CD14-positive monocyte (primary cell): ENCODE data around the gene ERO1B. TPM values are rescaled to one million over a fixed set of nuclear protein-coding genes. Genes with fewer than 3 reads are reported as not detected.

Experiments
- DNase-seq, 3 donors: peaks; one replicate each; pipeline ENCODE4 v3.0.0-alpha.2; 2011 to 2022
- H2AFZ ChIP-seq: 2 replicates; pipeline ENCODE4 v1.6.0; 2012; ENCODE audit warnings: mild to moderate bottlenecking, low read depth, low read length, inconsistent platforms; ENCODE audit not compliant: insufficient read depth, poor library complexity, severe bottlenecking
- H3K27ac ChIP-seq, 2 donors: 1 replicate in 1 of 2; 2 replicates in 1 of 2; pipeline ENCODE4 v1.5.1; 2012 to 2013; ENCODE audit warnings: low read length in 2 of 2, control low read depth in 1 of 2, inconsistent platforms in 1 of 2, low read depth in 1 of 2, mild to moderate bottlenecking in 1 of 2
- H3K27me3 ChIP-seq, 2 donors: one replicate each; pipeline versions ENCODE4 v1.6.0 to v1.6.1; 2011 to 2013; ENCODE audit warnings: low read length in 2 of 2; ENCODE audit not compliant: control insufficient read depth in 2 of 2, insufficient read depth in 2 of 2
- H3K36me3 ChIP-seq, 2 donors: replicated peaks in 1 of 2; 1 replicate in 1 of 2; 2 replicates in 1 of 2; pipeline versions ENCODE4 v1.5.1 to v1.6.1; 2012 to 2013; ENCODE audit warnings: low read length in 2 of 2, control low read depth in 1 of 2, inconsistent platforms in 1 of 2, mild to moderate bottlenecking in 1 of 2; ENCODE audit not compliant: insufficient read depth in 2 of 2, control insufficient read depth in 1 of 2
- H3K4me1 ChIP-seq, 2 donors: 1 replicate in 1 of 2; 2 replicates in 1 of 2; pipeline versions ENCODE4 v1.5.1 to v1.6.1; 2012 to 2013; ENCODE audit warnings: low read length in 2 of 2, control low read depth in 1 of 2, inconsistent platforms in 1 of 2, mild to moderate bottlenecking in 1 of 2, moderate library complexity in 1 of 2; ENCODE audit not compliant: insufficient read depth in 2 of 2, control insufficient read depth in 1 of 2
- H3K4me2 ChIP-seq: replicated peaks from 2 replicates; pipeline ENCODE3; 2012; ENCODE audit warnings: low read length, moderate library complexity, mild to moderate bottlenecking; ENCODE audit not compliant: poor library complexity, severe bottlenecking; ENCODE audit errors: extremely low read depth
- H3K4me3 ChIP-seq, 3 experiments: fragments of 200-600 bp in 1 of 3; sonication (generic) in 1 of 3; replicated peaks in 1 of 3; 1 replicate in 2 of 3; 2 replicates in 1 of 3; pipeline ENCODE4 v1.5.1; 2011 to 2013; ENCODE audit warnings: low read length in 3 of 3, mild to moderate bottlenecking in 3 of 3, control low read depth in 2 of 3, low read depth in 2 of 3, inconsistent platforms in 1 of 3, moderate library complexity in 1 of 3
- H3K79me2 ChIP-seq: 2 replicates; pipeline ENCODE4 v1.6.0; 2012; ENCODE audit warnings: mild to moderate bottlenecking, control low read depth, inconsistent platforms, low read length, moderate library complexity; ENCODE audit not compliant: insufficient read depth
- H3K9ac ChIP-seq: 2 replicates; pipeline ENCODE4 v1.6.0; 2017; ENCODE audit warnings: low read length, mild to moderate bottlenecking; ENCODE audit not compliant: insufficient read depth, poor library complexity, severe bottlenecking
- H3K9me3 ChIP-seq, 2 donors: replicated peaks in 1 of 2; 1 replicate in 1 of 2; 2 replicates in 1 of 2; pipeline versions ENCODE4 v1.5.1 to v1.6.1; 2012 to 2013; ENCODE audit warnings: low read length in 2 of 2, control low read depth in 1 of 2; ENCODE audit not compliant: control insufficient read depth in 1 of 2, insufficient read depth in 1 of 2
- H4K20me1 ChIP-seq: 2 replicates; pipeline ENCODE4 v1.6.0; 2012; ENCODE audit warnings: mild to moderate bottlenecking, low read length, control low read depth, moderate library complexity; ENCODE audit not compliant: insufficient read depth
- H3K27ac Mint-ChIP-seq, 7 donors: one replicate each; pipeline ENCODE4 v1.8.0; 2020; ENCODE audit warnings: mild to moderate bottlenecking in 7 of 7, mixed read lengths in 7 of 7, moderate library complexity in 6 of 7, inconsistent platforms in 2 of 7
- H3K27me3 Mint-ChIP-seq, 3 donors: one replicate each; pipeline ENCODE4 v1.8.0; 2021 to 2022; ENCODE audit warnings: low read depth in 3 of 3, mild to moderate bottlenecking in 3 of 3, mixed read lengths in 3 of 3, moderate library complexity in 3 of 3, inconsistent platforms in 1 of 3
- H3K36me3 Mint-ChIP-seq, 2 donors: one replicate each; pipeline ENCODE4 v1.8.0; 2020; ENCODE audit warnings: mixed read lengths in 2 of 2, inconsistent platforms in 1 of 2, mild to moderate bottlenecking in 1 of 2
- H3K4me1 Mint-ChIP-seq: one replicate; pipeline ENCODE4 v1.8.0; 2020; ENCODE audit warnings: mild to moderate bottlenecking, mixed read lengths
- H3K4me3 Mint-ChIP-seq, 2 donors: one replicate each; pipeline ENCODE4 v1.8.0; 2020; ENCODE audit warnings: mild to moderate bottlenecking in 2 of 2, mixed read lengths in 2 of 2, moderate library complexity in 1 of 2
- H3K9me3 Mint-ChIP-seq, 7 donors: one replicate each; pipeline ENCODE4 v1.8.0; 2020 to 2022; ENCODE audit warnings: mixed read lengths in 7 of 7, mild to moderate bottlenecking in 6 of 7, moderate library complexity in 6 of 7, inconsistent platforms in 2 of 7
- CTCF ChIP-seq: fragments of 200-600 bp; IDR thresholded peaks from one replicate; pipeline ENCODE4 v1.8.0; 2022; ENCODE audit warnings: antibody characterized with exemption, mild to moderate bottlenecking
- WGBS: methylation state at CpG from one replicate; pipeline ENCODE4 v1.1.5; 2013; ENCODE audit warnings: missing lambda C conversion rate; ENCODE audit not compliant: insufficient coverage; 5-methylcytosine and 5-hydroxymethylcytosine counted together
- intact Hi-C, 2 donors: fragments of 100-400 bp; cut with micrococcal nuclease; formaldehyde crosslinking; loops; one replicate each; pipeline versions ENCODE4 v1.15.0 to v1.15.1; 2023
- polyA plus RNA-seq, 3 donors: library from polyadenylated mRNA; depleted of rRNA in 1 of 3; unstranded in 2 of 3; stranded (reverse) in 1 of 3; fragments of 300-500 nt in 2 of 3; fragments of >200 nt in 1 of 3; fragmentation: Illumina TruSeq in 2 of 3; gene quantifications; 1 replicate in 2 of 3; 2 replicates in 1 of 3; pipeline ENCODE4 v1.2.3, GENCODE V29; 2012 to 2021

Gene ERO1B
- polyA plus RNA-seq, 3 donors, result 2.7 to 4.2 (median 3.2) TPM

- 83% methylated on average over 1 of the region's 5 CpGs for WGBS
Measured at GRCh38 chr1:236321101-236321500, 39.3 kb upstream of the ERO1B start.

GRCh38 chr1:236320671-236321070 is 38.9 kb upstream of the ERO1B start:
- Histone ChIP-seq H3K79me2 (no peaks in the 10 kb centered on the region), H3K4me2 (no peak overlapping the region), H3K9me3 (peaks cover 10 to 17% of the 10 kb centered on the region in 2 donors), H3K36me3 (no peaks in the 10 kb centered on the region), H3K27ac (no peak overlapping the region), H3K9ac (no peak overlapping the region), H4K20me1 (no peaks in the 10 kb centered on the region), H2AFZ (no peak overlapping the region), H3K4me3 (no peak overlapping the region), H3K4me1 (no peaks in the 10 kb centered on the region), H3K27me3 (no peaks in the 10 kb centered on the region)
- WGBS, result no CpG with 5 or more reads among the region's 1 CpG
- no peak for TF ChIP-seq CTCF
- Mint-ChIP-seq H3K9me3 (peaks cover 15 to 33% (median 23%) of the 10 kb centered on the region in 7 donors), H3K36me3 (no peaks in the 10 kb centered on the region), H3K27ac (no peak overlapping the region), H3K4me3 (no peak overlapping the region), H3K4me1 (no peaks in the 10 kb centered on the region), H3K27me3 (peaks cover 0 to 3% (median 0%) of the 10 kb centered on the region in 3 donors)
- no peak for DNase-seq
- intact Hi-C loops, result no loop called here

More at GRCh38 chr1:236321101-236321500, 39.3 kb upstream of the ERO1B start:
- H4K20me1 ChIP-seq, result no peaks in the 10 kb centered on the region
- H3K4me2 ChIP-seq, result no peak overlapping the region
- no peaks in the 10 kb centered on the region for H3K79me2 ChIP-seq
- no peaks in the 10 kb centered on the region for H3K4me1 ChIP-seq
- peaks cover 15 to 33% (median 23%) of the 10 kb centered on the region in 7 donors for H3K9me3 Mint-ChIP-seq
- peaks cover 0 to 3% (median 0%) of the 10 kb centered on the region in 3 donors for H3K27me3 Mint-ChIP-seq
- H3K9ac ChIP-seq, result no peak overlapping the region
- H3K36me3 ChIP-seq, result no peaks in the 10 kb centered on the region
- TF ChIP-seq CTCF, result no peak
- H3K27me3 ChIP-seq, result no peaks in the 10 kb centered on the region
- intact Hi-C loops, result no loop called here
- DNase-seq, result no peak
- no peaks in the 10 kb centered on the region for H3K36me3 Mint-ChIP-seq
- H3K4me3 ChIP-seq, result no peak overlapping the region
- no peak overlapping the region for H2AFZ ChIP-seq
- H3K4me1 Mint-ChIP-seq, result no peaks in the 10 kb centered on the region
- H3K27ac Mint-ChIP-seq, result no peak overlapping the region
- no peak overlapping the region for H3K27ac ChIP-seq
- H3K9me3 ChIP-seq, result peaks cover 10 to 17% of the 10 kb centered on the region in 2 donors
- no peak overlapping the region for H3K4me3 Mint-ChIP-seq
